Measurements from ENCODE around the gene HIP1.
"Not testable (repeated sequence)": the region's sequence is repeated elsewhere in the genome, so short reads cannot be mapped to it uniquely, and the experiment has no call there.

The HIP1 gene

GRCh38 chr7:75639071-75639885 is 99.5 kb downstream of the HIP1 start:
- peak; percentile 44 for DNase-seq

- no peak for DNase-seq
These were observed 100.1 kb downstream of the HIP1 start for GRCh38 chr7:75638594-75639070.

- no peak for DNase-seq
These were observed 100.7 kb downstream of the HIP1 start for GRCh38 chr7:75637854-75638593.

GRCh38 chr7:75635036-75635435 is 103.7 kb downstream of the HIP1 start:
- DNase-seq = no peak

- DNase-seq = not testable (repeated sequence)
These were observed 106.2 kb downstream of the HIP1 start for GRCh38 chr7:75632587-75632986.

- DNase-seq = no peak
These were observed 107.0 kb downstream of the HIP1 start for GRCh38 chr7:75631711-75632110.

- no peak for DNase-seq
These were observed 108.2 kb downstream of the HIP1 start for GRCh38 chr7:75630549-75630948.

GRCh38 chr7:75629044-75629443 is 109.7 kb downstream of the HIP1 start:
- DNase-seq = no peak

- DNase-seq = no peak
These were observed 110.7 kb downstream of the HIP1 start for GRCh38 chr7:75628055-75628454.

- DNase-seq = no peak
These were observed 111.8 kb downstream of the HIP1 start for GRCh38 chr7:75626954-75627353.

- DNase-seq = no peak
These were observed 112.9 kb downstream of the HIP1 start for GRCh38 chr7:75625868-75626267.

- no peak for DNase-seq
These were observed 114.5 kb downstream of the HIP1 start for GRCh38 chr7:75624134-75624832.

GRCh38 chr7:75623390-75624133 is 115.2 kb downstream of the HIP1 start:
- DNase-seq = no peak

- DNase-seq = no peak
These were observed 117.6 kb downstream of the HIP1 start for GRCh38 chr7:75621124-75621523.

GRCh38 chr7:75619636-75620035 is 119.1 kb downstream of the HIP1 start:
- no peak for DNase-seq

GRCh38 chr7:75617634-75618234 is 121.0 kb downstream of the HIP1 start:
- peak; percentile 27 for DNase-seq

GRCh38 chr7:75616421-75617167 is 122.1 kb downstream of the HIP1 start:
- no peak for DNase-seq

GRCh38 chr7:75614401-75614800 is 124.3 kb downstream of the HIP1 start:
- DNase-seq = no peak

- no peak for DNase-seq
These were observed 125.4 kb downstream of the HIP1 start for GRCh38 chr7:75613351-75613750.

GRCh38 chr7:75611557-75612178 is 127.1 kb downstream of the HIP1 start:
- no peak for DNase-seq

GRCh38 chr7:75609416-75609815 is 129.3 kb downstream of the HIP1 start:
- not testable (repeated sequence) for DNase-seq

Measured in activated T-cell treated with anti-CD3 and anti-CD28 coated beads, Interleukin-2, amount 50 U/mL, for 1 hour (primary cell).